GM19455 (cell line): ENCODE data around the gene ARMC5.
"Not testable (repeated sequence)": the region's sequence is repeated elsewhere in the genome, so short reads cannot be mapped to it uniquely, and the experiment has no call there.

Experiments
- ATAC-seq: cut with Tn5 transposase; IDR thresholded peaks from one replicate; pipeline ENCODE4 v1.9.1; 2021; ENCODE audit not compliant: unreplicated experiment

ARMC5 gene

GRCh38 chr16:31493506-31494125 is 34.3 kb downstream of the ARMC5 start:
- ATAC-seq = no peak

GRCh38 chr16:31496670-31497069 is 37.4 kb downstream of the ARMC5 start:
- ATAC-seq = no peak

DNA sequence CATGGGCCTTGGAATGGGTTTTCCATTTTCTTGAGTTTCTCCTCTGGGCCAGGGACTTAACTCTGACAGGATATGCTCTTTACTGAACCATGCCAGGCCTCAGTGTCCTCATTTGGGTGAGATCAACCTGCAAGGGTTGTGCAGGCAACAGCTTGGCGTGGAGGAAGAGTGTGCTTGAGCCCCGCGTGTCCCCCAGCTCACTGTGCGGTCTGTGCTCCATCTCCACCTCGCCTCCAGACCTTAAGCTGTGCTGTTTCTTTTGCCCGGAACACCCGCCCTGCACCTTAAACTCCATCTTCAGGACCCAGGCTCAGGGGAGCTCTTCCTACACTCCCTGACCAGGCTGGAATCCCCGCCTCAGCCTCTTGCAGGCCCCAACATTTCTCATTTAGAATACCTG is 39.2 kb downstream of the ARMC5 start:
- no peak for ATAC-seq

GRCh38 chr16:31499928-31500327 is 40.6 kb downstream of the ARMC5 start:
- no peak for ATAC-seq

DNA sequence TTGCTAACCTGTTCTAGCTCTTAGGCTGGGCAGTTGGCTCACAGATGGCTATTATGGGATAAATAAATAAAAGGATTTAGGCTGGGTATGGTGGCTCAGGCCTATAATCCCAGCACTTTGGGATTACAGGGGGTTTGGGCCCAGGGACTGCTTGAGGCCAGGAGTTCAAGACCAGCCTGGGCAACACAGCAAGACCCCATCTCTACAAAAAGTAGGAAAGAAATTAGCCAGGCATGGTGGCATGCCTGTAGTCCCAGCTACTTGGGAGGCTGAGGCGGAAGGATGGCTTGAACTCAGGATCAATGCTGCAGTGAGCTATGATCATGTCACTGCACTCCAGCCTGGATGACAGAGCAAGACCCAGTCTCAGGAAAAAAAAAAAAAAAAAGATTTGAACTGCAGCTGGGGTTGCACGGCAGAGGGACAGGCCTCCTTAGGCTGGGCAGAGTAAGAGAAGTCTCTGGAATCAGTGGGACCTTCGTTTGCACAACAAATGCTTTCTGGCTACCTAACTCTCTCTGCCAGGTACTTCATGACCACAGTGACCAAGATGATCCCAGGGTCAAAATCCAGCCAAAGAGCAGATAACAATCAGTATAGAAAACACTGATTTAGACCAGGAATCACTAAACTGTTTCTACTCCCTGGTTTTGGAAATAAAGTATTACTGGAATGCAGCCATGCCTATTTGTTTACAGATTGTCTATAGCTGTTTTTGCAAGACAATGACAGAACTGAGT is 42.1 kb downstream of the ARMC5 start:
- ATAC-seq = no peak

- no peak for ATAC-seq
These were observed 42.7 kb downstream of the ARMC5 start for GRCh38 chr16:31501966-31502348.

DNA sequence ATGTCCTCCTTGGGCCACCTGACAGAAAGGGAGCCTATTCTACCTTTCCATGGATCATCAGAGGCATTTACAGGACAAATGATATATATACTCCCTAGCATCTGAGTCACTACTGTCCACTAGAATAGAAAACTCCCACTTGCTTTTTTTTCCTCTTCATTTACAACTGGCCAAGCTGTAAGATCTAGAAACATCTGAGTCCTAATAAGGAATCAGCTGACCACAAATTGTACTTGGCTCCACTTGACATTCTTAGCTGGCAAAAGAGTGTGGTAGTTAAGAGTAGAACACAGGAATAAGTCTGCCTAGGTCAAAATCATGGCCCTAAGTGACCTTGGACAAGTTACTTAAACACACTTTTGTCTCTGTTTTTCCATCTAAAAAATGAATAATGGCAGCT is 43.7 kb downstream of the ARMC5 start:
- ATAC-seq = no peak

GRCh38 chr16:31503555-31503954 is 44.3 kb downstream of the ARMC5 start:
- not testable (repeated sequence) for ATAC-seq

DNA sequence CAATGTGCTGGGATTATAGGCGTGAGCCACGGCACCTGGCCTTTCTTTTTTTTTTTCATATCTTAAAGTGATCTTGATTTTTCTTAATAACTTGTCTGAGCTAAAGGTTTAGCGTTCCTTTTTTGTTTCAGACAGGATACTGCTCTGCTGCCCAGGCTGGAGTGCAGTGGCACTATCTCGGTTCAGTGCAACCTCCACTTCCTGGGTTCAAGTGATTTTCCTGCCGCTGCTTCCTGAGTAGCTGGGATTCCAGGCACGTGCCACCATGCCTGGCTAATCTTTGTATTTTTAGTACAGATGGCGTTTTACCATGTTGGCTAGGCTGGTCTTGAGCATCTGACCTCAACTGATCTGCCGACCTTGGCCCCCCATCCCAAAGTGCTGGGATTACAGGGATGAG is 44.9 kb downstream of the ARMC5 start:
- no peak for ATAC-seq

DNA sequence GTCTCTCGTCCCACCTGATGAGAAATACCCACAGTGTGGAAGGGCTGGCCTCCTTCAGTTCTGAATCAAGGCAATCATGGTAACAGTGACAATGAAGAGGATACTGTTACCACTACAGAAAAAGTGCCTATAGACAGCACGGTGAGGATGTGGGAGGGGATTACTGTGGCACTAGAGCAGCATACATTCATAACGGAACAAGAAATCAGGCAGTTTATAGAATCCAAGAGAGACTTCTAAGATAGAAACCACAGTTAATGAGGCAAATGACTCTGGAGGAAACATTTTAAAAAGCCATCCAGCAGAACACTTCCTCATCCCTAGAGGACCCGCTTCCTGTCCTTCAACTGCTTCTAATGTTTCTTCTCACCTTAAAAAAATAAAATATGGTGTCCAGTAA is 46.2 kb downstream of the ARMC5 start:
- ATAC-seq = no peak

DNA sequence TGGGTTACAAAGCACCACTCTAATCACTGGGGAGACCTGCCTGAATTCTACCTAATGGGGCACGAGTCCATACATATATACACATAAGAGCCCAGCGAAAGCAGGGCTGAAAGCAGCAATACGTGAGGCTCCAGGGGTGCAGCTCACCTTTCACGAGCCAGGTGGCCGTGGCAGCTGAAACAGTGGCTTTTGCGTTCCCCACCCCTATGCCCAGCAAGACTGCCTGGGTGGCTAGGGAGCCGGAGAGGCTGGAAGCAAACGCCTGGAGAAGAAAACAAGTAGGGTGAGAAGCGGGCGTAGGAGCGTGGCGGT is 48.3 kb downstream of the ARMC5 start:
- no peak for ATAC-seq

DNA sequence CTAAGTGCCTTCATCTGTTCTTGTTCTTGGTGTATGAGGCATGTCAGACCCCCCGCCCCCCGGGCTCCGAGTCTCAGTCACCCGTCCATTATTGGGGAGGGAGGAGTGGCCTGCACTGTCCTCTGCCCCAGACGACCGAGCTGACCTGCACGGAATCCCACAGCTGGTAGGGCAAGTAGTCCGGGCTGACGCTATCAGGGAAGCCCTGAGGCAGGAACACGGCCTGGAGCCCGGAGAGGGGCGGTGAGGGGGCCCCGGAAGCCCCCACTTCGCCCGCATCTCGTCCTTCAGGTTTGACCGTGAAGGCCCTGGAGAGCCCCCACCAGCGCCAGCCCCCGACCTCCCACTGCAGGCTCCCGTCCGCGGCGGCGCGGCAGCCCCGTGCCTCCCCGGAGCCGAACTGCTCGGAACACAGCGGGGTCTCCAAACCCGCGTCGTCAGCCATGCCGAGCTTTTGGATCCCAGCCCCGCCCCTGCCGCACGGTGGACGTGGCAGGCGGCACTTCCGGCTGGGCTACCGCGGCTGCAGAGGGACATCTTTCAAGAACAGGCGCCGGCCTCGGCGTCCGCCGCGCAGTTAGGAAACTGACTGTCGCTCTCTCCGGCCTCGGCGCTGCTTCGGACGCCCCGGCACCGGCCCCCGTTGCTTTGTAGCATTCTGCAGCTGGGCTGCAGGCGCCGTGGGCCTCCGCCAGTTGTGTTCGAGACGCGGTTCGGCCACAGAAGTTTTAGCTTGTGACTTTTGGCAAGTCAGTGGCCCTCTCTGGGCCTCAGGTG is 48.8 kb downstream of the ARMC5 start, which contains the start of gene RUSF1:
Gene RUSF1 (minus strand): TSS at position 463 of the 777 bp plus-strand sequence. CDS start 18 bp downstream, at position 445.
- peak; percentile 82 for ATAC-seq

DNA sequence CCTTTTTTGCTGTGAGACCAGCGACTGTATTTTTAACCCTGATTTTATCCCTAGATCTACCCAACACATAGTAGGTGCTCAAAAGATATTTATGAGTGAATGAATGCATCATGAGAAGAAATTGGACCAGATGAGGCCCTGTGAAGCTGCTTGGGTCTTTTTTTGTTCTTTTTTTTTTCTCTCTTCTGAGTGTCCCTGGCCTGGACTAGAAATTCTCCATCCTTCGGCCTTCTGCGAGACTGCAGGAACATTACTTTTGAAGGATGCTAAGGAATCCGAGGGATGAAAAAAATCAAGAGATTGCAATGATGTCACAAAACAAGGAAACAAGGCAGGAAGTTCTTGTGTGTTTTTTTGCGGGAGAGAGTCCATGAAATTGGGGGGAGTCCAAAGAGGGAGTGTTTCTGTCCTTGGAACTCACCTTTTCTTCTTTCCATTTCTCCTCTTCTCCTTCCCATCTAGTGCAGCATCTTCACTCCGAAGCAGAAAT is 49.5 kb downstream of the ARMC5 start:
- no peak for ATAC-seq

GRCh38 chr16:31513126-31513525 is 53.8 kb downstream of the ARMC5 start:
- no peak for ATAC-seq

DNA sequence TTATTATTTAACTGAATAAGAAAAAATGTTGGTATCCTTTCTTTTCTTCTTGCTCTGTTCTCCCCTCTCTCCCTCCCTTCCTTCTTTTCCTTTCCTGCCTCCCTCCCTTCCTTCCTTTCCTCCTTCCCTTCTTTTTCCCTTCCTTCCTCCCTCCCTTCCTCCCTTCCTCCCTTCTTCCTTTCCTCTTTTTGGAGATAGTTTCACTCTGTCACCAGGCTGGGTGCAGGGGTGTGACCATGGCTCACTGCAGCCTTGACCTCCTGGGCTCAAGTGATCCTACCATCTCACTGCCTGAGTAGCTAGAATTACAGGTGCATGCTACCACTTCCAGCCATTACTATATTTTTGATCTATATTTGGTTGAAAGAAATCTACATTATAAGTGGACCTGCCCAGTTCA is 54.6 kb downstream of the ARMC5 start:
- no peak for ATAC-seq
